Common myeloid progenitor, CD34-positive (primary cell): ENCODE results near the gene VPS35L.

Source experiments
- CTCF ChIA-PET: fragments of 350-600 bp; sonication (Branson Sonifier 250); formaldehyde crosslinking; loops from one replicate; lab custom pipeline; 2021; ENCODE audit warnings: antibody characterized with exemption; lab: Charles Lee
- POLR2A ChIA-PET: fragments of 350-600 bp; sonication (Branson Sonifier 250); formaldehyde crosslinking; loops from one replicate; lab custom pipeline; 2021; ENCODE audit warnings: antibody characterized with exemption; lab: Charles Lee
- DNase-seq, 3 donors: peaks; one replicate each; pipeline versions ENCODE4 v3.0.0 to v3.0.0-alpha.2; 2013
- H3K27ac ChIP-seq, 2 experiments: 1 replicate in 1 of 2; 2 replicates in 1 of 2; pipeline ENCODE4 v1.7.0; 2013; ENCODE audit warnings: inconsistent platforms in 2 of 2, low read length in 2 of 2, mild to moderate bottlenecking in 2 of 2, low read depth in 1 of 2, moderate library complexity in 1 of 2; ENCODE audit not compliant: severe bottlenecking in 2 of 2, insufficient read depth in 1 of 2, poor library complexity in 1 of 2
- H3K27me3 ChIP-seq, 5 experiments: replicated peaks in 2 of 5; 1 replicate in 3 of 5; 2 replicates in 2 of 5; pipeline versions ENCODE4 v1.6.1 to v1.7.0; 2013; ENCODE audit warnings: low read length in 4 of 5, mild to moderate bottlenecking in 2 of 5, moderate library complexity in 2 of 5, inconsistent platforms in 1 of 5; ENCODE audit not compliant: insufficient read depth in 5 of 5, control insufficient read depth in 4 of 5
- H3K36me3 ChIP-seq, 4 experiments: 1 replicate in 2 of 4; 2 replicates in 2 of 4; pipeline versions ENCODE4 v1.6.1 to v1.7.0; 2013; ENCODE audit warnings: low read length in 3 of 4, control low read depth in 1 of 4, mild to moderate bottlenecking in 1 of 4; ENCODE audit not compliant: control insufficient read depth in 4 of 4, insufficient read depth in 4 of 4
- H3K4me1 ChIP-seq, 4 experiments: 1 replicate in 3 of 4; 2 replicates in 1 of 4; pipeline versions ENCODE4 v1.6.1 to v1.7.1; 2013; ENCODE audit warnings: low read length in 3 of 4, mild to moderate bottlenecking in 3 of 4, control low read depth in 1 of 4, inconsistent platforms in 1 of 4, moderate library complexity in 1 of 4; ENCODE audit not compliant: control insufficient read depth in 4 of 4, insufficient read depth in 4 of 4; ENCODE audit errors: control extremely low read depth in 1 of 4
- H3K4me3 ChIP-seq, 7 experiments: 1 replicate in 4 of 7; 2 replicates in 3 of 7; pipeline versions ENCODE4 v1.5.1 to v1.7.0; 2013; ENCODE audit warnings: mild to moderate bottlenecking in 7 of 7, low read length in 6 of 7, moderate library complexity in 6 of 7, inconsistent platforms in 2 of 7, low read depth in 2 of 7, control low read depth in 1 of 7; ENCODE audit not compliant: insufficient read depth in 4 of 7, control insufficient read depth in 1 of 7; ENCODE audit errors: extremely low read depth in 1 of 7
- H3K9me3 ChIP-seq, 5 experiments: 1 replicate in 4 of 5; 2 replicates in 1 of 5; pipeline versions ENCODE4 v1.6.1 to v1.7.1; 2013; ENCODE audit warnings: low read length in 4 of 5, mild to moderate bottlenecking in 2 of 5, inconsistent platforms in 1 of 5, low read depth in 1 of 5, moderate library complexity in 1 of 5; ENCODE audit not compliant: control insufficient read depth in 4 of 5, insufficient read depth in 2 of 5; ENCODE audit errors: control extremely low read depth in 1 of 5
- WGBS: methylation state at CpG from one replicate; pipeline ENCODE4 v1.1.5; 2013; ENCODE audit not compliant: insufficient coverage; 5-methylcytosine and 5-hydroxymethylcytosine counted together

The VPS35L gene

DNA sequence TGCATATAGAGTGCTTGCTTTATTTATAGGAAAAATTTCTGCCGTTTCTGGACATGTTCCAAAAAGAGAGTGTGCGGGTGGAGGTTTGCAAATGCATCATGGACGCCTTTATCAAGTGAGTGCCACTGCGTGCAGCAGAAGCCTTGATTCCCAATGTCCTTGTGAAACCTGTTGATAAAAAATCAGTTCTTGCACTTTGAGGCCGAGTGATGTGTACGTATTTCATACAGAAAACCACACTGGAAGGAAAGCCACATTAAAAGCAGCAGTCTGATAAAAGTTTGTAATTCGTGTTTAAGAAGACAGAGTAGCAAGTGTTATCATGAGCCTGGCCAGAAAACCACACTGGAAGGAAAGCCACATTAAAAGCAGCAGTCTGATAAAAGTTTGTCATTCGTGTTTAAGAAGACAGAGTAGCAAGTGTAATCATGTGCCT lies 84.5 kb downstream of the VPS35L start:
- ChIA-PET POLR2A (interaction anchor here (0.6 to 0.7 kb wide), 2 partner anchors 109 to 587 kb away, joined by 3 to 4 read pairs; no protein-coding TSS in a partner anchor), CTCF (no interaction called here)
- Histone ChIP-seq H3K27ac (no peak overlapping the region), H3K36me3 (peaks cover 23 to 61% (median 33%) of the 10 kb centered on the region in 4 experiments), H3K4me1 (no peaks in the 10 kb centered on the region), H3K27me3 (no peaks in the 10 kb centered on the region), H3K4me3 (no peak overlapping the region), H3K9me3 (no peaks in the 10 kb centered on the region)
- DNase-seq = peak; percentile 75 to 90 (median 80)
- 49% methylated on average over 8 of the region's 8 CpGs for WGBS

DNA sequence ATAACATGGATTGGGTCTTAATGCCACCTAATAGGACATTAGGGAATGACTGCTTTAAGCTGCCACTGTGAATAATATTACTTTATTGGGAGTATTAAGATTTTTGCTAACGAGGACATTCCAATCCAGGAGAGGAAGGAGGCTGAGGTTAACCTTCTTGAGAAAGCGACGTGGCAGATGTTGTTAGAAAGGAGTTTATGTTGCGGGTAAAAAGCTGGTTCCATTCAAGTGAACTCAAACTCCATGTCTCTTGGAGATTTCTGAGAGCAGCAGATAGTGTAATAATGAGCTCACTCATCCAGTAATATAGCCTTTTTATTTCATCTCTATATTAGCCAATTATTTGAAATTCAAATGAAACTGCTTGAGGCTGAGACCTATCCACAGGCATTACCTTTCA lies 87.0 kb downstream of the VPS35L start:
- POLR2A ChIA-PET = no interaction called here

DNA sequence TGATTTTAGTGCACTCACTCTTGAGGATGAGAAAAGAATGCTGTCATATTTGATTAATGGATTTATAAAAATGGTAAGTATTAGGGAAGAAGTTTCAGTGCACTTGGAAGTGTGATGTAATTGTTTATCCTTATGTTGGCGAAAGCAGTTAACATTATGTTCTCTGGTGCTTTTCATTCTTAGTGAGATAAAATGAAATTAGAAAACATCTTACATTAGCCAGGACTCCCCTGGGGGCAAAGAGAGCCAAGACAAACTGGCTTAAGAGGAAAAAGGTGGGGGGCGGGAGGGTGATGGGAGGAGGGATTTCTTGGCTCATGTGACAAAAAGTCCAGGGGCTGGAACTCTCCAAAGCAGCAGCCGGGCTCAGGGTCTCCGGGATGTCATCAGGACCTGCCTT lies 89.4 kb downstream of the VPS35L start:
- 80% methylated on average over 1 of the region's 4 CpGs for WGBS

More for the DNA sequence above, 87.0 kb downstream of the VPS35L start:
- Histone ChIP-seq H3K27me3 (no peaks in the 10 kb centered on the region), H3K36me3 (peaks cover 23 to 58% (median 33%) of the 10 kb centered on the region in 4 experiments), H3K27ac (no peak overlapping the region), H3K4me3 (no peak overlapping the region), H3K4me1 (no peaks in the 10 kb centered on the region), H3K9me3 (no peaks in the 10 kb centered on the region)
- 100% methylated on average over 4 of the region's 4 CpGs for WGBS
- DNase-seq = no peak
- CTCF ChIA-PET = no interaction called here

GRCh38 chr16:19645557-19645981 lies 90.1 kb downstream of the VPS35L start:
- Histone ChIP-seq H3K36me3 (peaks cover 20 to 48% (median 29%) of the 10 kb centered on the region in 4 experiments), H3K27ac (no peak overlapping the region), H3K4me1 (no peaks in the 10 kb centered on the region), H3K9me3 (no peaks in the 10 kb centered on the region), H3K27me3 (no peaks in the 10 kb centered on the region), H3K4me3 (no peak overlapping the region)
- DNase-seq = no peak
- POLR2A ChIA-PET = no interaction called here
- 100% methylated on average over 5 of the region's 7 CpGs for WGBS
- CTCF ChIA-PET = no interaction called here

More for the DNA sequence above, 89.4 kb downstream of the VPS35L start:
- no peaks in the 10 kb centered on the region for H3K27me3 ChIP-seq
- CTCF ChIA-PET = no interaction called here
- H3K27ac ChIP-seq = no peak overlapping the region
- H3K36me3 ChIP-seq = peaks cover 19 to 55% (median 29%) of the 10 kb centered on the region in 4 experiments
- H3K9me3 ChIP-seq = no peaks in the 10 kb centered on the region
- H3K4me3 ChIP-seq = no peak overlapping the region
- no peak for DNase-seq
- POLR2A ChIA-PET = no interaction called here
- no peaks in the 10 kb centered on the region for H3K4me1 ChIP-seq

- 71% methylated on average over 1 of the region's 3 CpGs for WGBS
- CTCF ChIA-PET = no interaction called here
These were observed 94.5 kb downstream of the VPS35L start for GRCh38 chr16:19649980-19650379.

DNA sequence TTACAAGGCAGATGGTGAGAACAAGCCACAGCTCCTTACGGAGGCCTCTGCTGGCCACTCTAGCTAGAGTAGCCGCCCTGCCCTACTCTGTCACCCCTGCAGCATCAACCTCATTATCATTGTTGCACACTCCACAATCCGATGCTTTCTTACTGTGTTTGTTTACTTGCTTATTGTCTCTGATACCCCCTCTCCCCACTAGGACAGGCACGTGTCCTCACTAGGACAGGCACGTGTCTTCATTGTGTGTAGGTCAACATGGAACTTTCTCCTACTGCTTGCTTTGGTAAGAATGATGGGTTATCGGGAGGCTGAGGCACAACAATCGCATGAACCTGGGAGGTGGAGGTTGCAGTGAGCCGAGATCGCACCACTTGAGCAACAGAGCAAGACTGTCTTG lies 98.6 kb downstream of the VPS35L start:
- H3K27ac ChIP-seq = no peak overlapping the region
- H3K27me3 ChIP-seq = no peaks in the 10 kb centered on the region
- no peak for DNase-seq
- 100% methylated on average over 6 of the region's 9 CpGs for WGBS
- H3K4me3 ChIP-seq = no peak overlapping the region
- no peaks in the 10 kb centered on the region for H3K4me1 ChIP-seq
- ChIA-PET POLR2A (no interaction called here), CTCF (no interaction called here)
- peaks cover 21 to 68% (median 45%) of the 10 kb centered on the region in 4 experiments for H3K36me3 ChIP-seq
- no peaks in the 10 kb centered on the region for H3K9me3 ChIP-seq

More at GRCh38 chr16:19649980-19650379, 94.5 kb downstream of the VPS35L start:
- Histone ChIP-seq H3K27me3 (no peaks in the 10 kb centered on the region), H3K4me3 (no peak overlapping the region), H3K27ac (no peak overlapping the region), H3K9me3 (no peaks in the 10 kb centered on the region), H3K36me3 (peaks cover 22 to 62% (median 42%) of the 10 kb centered on the region in 4 experiments), H3K4me1 (no peaks in the 10 kb centered on the region)
- POLR2A ChIA-PET = no interaction called here
- no peak for DNase-seq

- Histone ChIP-seq H3K9me3 (no peaks in the 10 kb centered on the region), H3K27me3 (no peaks in the 10 kb centered on the region), H3K4me3 (no peak overlapping the region), H3K4me1 (no peaks in the 10 kb centered on the region), H3K27ac (no peak overlapping the region), H3K36me3 (peaks cover 18 to 63% (median 40%) of the 10 kb centered on the region in 4 experiments)
- CTCF ChIA-PET = no interaction called here
- DNase-seq = no peak
- POLR2A ChIA-PET = no interaction called here
- 100% methylated on average over 8 of the region's 9 CpGs for WGBS
These were observed 99.8 kb downstream of the VPS35L start for GRCh38 chr16:19655242-19655777.
